GM18870 (cell line): ENCODE results near the gene ZNF562.
"Not testable (repeated sequence)": the region's sequence is repeated elsewhere in the genome, so short reads cannot be mapped to it uniquely, and the experiment has no call there.

Experiments used
- ATAC-seq: cut with Tn5 transposase; IDR thresholded peaks from one replicate; pipeline ENCODE4 v1.9.1; 2021; ENCODE audit warnings: moderate library complexity; ENCODE audit not compliant: unreplicated experiment

The ZNF562 gene

GRCh38 chr19:9674663-9675357, at the start of gene ZNF562:
Gene ZNF562 (minus strand): TSS chr19:9675100. CDS start chr19:9660744, 14,356 bp downstream.
- peak; percentile 50 for ATAC-seq

- no peak for ATAC-seq
These were observed 49.3 kb upstream of the ZNF562 start for GRCh38 chr19:9724157-9724556.

GRCh38 chr19:9721861-9722260, 47.0 kb upstream of the ZNF562 start:
- ATAC-seq = no peak

- ATAC-seq = no peak
These were observed 45.6 kb upstream of the ZNF562 start for GRCh38 chr19:9720541-9720940.

- no peak for ATAC-seq
These were observed 36.9 kb upstream of the ZNF562 start for GRCh38 chr19:9711815-9712214.

GRCh38 chr19:9709305-9709704, 34.4 kb upstream of the ZNF562 start:
- no peak for ATAC-seq

GRCh38 chr19:9705836-9706235, 30.9 kb upstream of the ZNF562 start:
- ATAC-seq = no peak

- ATAC-seq = no peak
These were observed 27.3 kb upstream of the ZNF562 start for GRCh38 chr19:9702186-9702585.

- ATAC-seq = no peak
These were observed 25.5 kb upstream of the ZNF562 start for GRCh38 chr19:9700229-9700981.

GRCh38 chr19:9690301-9690700, 15.4 kb upstream of the ZNF562 start:
- ATAC-seq = not testable (repeated sequence)

GRCh38 chr19:9679996-9680395, 5.1 kb upstream of the ZNF562 start:
- not testable (repeated sequence) for ATAC-seq

GRCh38 chr19:9675358-9675901, 530 bp upstream of the ZNF562 start:
- ATAC-seq = not testable (repeated sequence)

- ATAC-seq = no peak
These were observed 813 bp downstream of the ZNF562 start for GRCh38 chr19:9673912-9674662.

GRCh38 chr19:9672893-9673292, 2.0 kb downstream of the ZNF562 start:
- ATAC-seq = no peak

GRCh38 chr19:9671655-9672054, 3.2 kb downstream of the ZNF562 start:
- no peak for ATAC-seq

- ATAC-seq = no peak
These were observed 6.4 kb downstream of the ZNF562 start for GRCh38 chr19:9668544-9668943.

- no peak for ATAC-seq
These were observed 7.0 kb downstream of the ZNF562 start for GRCh38 chr19:9667898-9668297.

GRCh38 chr19:9658769-9659168, 16.1 kb downstream of the ZNF562 start:
- no peak for ATAC-seq

GRCh38 chr19:9653066-9653555, 21.8 kb downstream of the ZNF562 start:
- ATAC-seq = not testable (repeated sequence)

GRCh38 chr19:9651464-9651863, 23.4 kb downstream of the ZNF562 start:
- not testable (repeated sequence) for ATAC-seq

GRCh38 chr19:9650345-9650744, 24.6 kb downstream of the ZNF562 start:
- no peak for ATAC-seq
